C4-2B (cell line): Measurements from ENCODE around the gene ERGIC1.

ENCODE experiments used
- H3K27ac ChIP-seq: fragments of 450-650 bp; 2 replicates; pipeline ENCODE4 v1.5.1; 2017
- CTCF ChIP-seq: fragments of 450-650 bp; conservative IDR thresholded peaks from 2 replicates; pipeline ENCODE4 v1.5.1; 2017; ENCODE audit warnings: mild to moderate bottlenecking
- ZFX ChIP-seq: fragments of 450-650 bp; IDR thresholded peaks from 2 replicates; pipeline ENCODE4 v1.6.1; 2017

ERGIC1 gene

GRCh38 chr5:172944741-172945140 lies 110.7 kb downstream of the ERGIC1 start:
- no peak overlapping the region for H3K27ac ChIP-seq
- TF ChIP-seq ZFX = no peak
- TF ChIP-seq CTCF = no peak

GRCh38 chr5:172945151-172945550 lies 111.1 kb downstream of the ERGIC1 start:
- TF ChIP-seq ZFX (no peak), CTCF (no peak)
- no peak overlapping the region for H3K27ac ChIP-seq

- no peak overlapping the region for H3K27ac ChIP-seq
- TF ChIP-seq CTCF (no peak), ZFX (no peak)
These were observed 112.1 kb downstream of the ERGIC1 start for GRCh38 chr5:172946146-172946545.

GRCh38 chr5:172949426-172949825 lies 115.4 kb downstream of the ERGIC1 start:
- TF ChIP-seq CTCF (no peak), ZFX (no peak)
- no peak overlapping the region for H3K27ac ChIP-seq

- TF ChIP-seq ZFX (no peak), CTCF (no peak)
- H3K27ac ChIP-seq = no peak overlapping the region
These were observed 116.3 kb downstream of the ERGIC1 start for GRCh38 chr5:172950176-172950965.

GRCh38 chr5:172951371-172952033 lies 117.5 kb downstream of the ERGIC1 start:
- H3K27ac ChIP-seq = no peak overlapping the region
- no peak for TF ChIP-seq ZFX
- no peak for TF ChIP-seq CTCF

- H3K27ac ChIP-seq = no peak overlapping the region
These were observed 118.0 kb downstream of the ERGIC1 start for GRCh38 chr5:172952034-172952511.

More at GRCh38 chr5:172952034-172952511, 118.0 kb downstream of the ERGIC1 start:
- no peak for TF ChIP-seq ZFX
- TF ChIP-seq CTCF = no peak
